AG09319 (cell line): ENCODE data around the gene DNAJC3.
"Not testable (repeated sequence)": the region's sequence is repeated elsewhere in the genome, so short reads cannot be mapped to it uniquely, and the experiment has no call there.

Source experiments
- DNase-seq: peaks from one replicate; pipeline ENCODE4 v3.0.0-alpha.2; 2010; ENCODE audit warnings: low read depth; ENCODE audit errors: extremely low read depth
- TF ChIP-seq, protein P1 (sequence below): IDR thresholded peaks from 2 replicates; pipeline ENCODE4 v1.5.1; 2011; ENCODE audit warnings: low read depth, mild to moderate bottlenecking, inconsistent platforms, low read length, moderate library complexity

Gene DNAJC3

DNA sequence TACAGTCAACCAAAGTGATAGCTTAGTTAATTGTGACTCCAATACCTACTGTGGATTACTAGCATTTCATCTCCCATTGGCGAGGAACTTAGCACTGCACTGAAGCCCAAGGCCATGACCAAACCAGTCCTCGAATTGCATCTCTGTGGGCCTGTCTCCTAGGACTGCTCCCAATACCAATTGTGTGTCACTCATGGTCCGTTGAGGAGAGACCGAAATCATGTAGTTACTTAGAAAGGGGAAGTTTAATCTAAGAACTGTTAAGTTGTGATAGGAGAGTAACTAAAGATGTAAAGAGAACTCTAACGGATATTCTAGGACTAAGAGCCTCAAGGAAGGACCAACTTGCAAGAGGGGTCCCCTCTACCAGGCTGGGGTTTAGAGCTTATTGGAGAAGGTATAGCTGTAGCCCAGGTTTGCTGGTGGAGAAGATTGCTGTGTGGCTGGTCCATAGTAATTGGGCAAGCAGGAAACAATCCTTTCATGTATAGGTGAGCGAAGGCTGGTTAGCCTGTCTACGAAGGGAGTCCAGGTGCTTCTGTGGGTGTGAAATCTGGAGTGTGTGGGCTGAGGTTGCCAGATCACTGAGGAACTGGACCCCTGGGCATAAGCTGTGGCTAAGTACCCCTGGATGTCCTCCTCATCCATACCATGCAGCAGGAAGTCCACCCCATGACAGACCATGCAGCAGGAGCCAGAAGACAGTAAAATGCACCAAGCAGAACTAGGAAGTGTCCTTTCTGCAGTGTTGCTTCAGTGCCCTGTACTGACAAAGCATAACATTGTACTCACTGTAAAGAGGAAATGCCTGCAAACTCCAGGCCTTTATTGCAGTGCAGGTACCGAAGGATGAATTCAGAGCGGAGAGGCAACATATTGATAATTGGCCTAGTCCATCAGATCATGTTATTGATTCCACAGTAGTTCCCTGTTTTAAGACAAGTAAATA is 30.8 kb downstream of the DNAJC3 start:
- TF ChIP-seq, protein P1, sequence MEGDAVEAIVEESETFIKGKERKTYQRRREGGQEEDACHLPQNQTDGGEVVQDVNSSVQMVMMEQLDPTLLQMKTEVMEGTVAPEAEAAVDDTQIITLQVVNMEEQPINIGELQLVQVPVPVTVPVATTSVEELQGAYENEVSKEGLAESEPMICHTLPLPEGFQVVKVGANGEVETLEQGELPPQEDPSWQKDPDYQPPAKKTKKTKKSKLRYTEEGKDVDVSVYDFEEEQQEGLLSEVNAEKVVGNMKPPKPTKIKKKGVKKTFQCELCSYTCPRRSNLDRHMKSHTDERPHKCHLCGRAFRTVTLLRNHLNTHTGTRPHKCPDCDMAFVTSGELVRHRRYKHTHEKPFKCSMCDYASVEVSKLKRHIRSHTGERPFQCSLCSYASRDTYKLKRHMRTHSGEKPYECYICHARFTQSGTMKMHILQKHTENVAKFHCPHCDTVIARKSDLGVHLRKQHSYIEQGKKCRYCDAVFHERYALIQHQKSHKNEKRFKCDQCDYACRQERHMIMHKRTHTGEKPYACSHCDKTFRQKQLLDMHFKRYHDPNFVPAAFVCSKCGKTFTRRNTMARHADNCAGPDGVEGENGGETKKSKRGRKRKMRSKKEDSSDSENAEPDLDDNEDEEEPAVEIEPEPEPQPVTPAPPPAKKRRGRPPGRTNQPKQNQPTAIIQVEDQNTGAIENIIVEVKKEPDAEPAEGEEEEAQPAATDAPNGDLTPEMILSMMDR, result no peak

DNA sequence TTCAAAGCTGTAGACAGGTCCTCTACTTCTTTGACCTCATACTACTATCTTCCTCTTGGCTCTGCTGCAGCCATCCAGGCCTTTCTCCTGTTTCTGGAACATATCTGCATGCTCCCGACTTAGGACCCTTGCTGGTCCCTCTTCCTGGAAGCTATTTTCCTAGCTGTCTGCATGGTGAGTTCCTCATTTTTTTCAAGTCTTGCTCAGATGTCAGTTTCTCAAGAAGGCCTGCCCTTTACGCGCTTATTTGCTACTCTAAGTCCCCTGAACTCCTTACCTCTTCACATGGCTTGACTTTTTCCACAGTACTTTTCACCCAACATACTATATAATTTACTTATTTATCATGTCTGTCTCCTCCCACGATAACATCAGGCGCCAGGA is 31.4 kb downstream of the DNAJC3 start:
- TF ChIP-seq, protein P1, result no peak

More for the DNA sequence above, 30.8 kb downstream of the DNAJC3 start:
- no peak for DNase-seq

DNA sequence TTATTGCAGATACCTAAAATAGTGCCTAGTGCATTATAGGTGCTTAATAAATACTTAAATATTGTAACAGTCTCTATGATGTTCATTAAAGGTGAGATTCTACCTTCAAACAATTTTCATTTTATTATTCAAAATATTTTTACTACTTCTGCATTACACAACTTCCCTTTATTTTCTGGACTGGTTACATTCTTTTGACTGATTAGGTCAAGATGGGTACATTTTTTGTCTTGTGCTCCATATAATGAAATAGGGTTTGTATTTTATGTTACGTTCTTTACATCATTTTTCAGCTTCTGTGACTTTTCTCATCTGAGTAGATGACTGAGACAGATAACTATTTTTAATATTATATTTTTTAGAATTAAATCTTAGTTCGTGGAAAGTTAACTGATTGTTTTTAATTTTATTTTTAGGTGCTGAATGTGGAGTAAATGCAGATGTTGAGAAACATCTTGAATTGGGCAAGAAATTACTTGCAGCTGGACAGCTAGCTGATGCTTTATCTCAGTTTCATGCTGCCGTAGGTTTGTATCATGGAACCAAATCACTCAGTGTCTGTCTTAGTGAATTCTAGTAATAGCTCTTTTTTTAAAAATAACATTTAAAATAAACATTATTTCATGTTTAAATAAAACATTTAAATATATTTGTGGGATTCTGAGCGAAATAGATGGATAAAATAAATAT is 32.0 kb downstream of the DNAJC3 start:
- no peak for DNase-seq
- TF ChIP-seq, protein P1, result no peak

More for the DNA sequence above, 31.4 kb downstream of the DNAJC3 start:
- DNase-seq, result no peak

DNA sequence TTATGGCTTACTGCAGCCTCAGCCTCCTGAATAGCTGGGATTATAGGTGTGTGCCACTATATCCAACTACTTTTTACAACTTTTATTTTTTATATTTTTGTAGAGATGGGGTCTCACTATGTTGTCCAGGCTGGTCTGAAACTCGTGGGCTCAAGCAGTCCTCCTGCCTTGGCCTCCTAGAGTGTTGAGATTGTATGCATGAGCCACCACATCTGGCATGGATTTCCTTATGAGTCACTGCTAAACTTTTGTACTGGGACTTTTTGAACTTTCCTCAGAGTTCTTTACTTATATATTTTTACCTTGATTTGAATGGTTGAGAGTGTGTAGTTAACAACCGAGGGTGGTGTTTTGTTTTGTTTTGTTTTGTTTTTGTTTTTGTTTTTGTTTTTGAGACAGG is 33.4 kb downstream of the DNAJC3 start:
- peak; percentile 23 for DNase-seq
- TF ChIP-seq, protein P1, result no peak

DNA sequence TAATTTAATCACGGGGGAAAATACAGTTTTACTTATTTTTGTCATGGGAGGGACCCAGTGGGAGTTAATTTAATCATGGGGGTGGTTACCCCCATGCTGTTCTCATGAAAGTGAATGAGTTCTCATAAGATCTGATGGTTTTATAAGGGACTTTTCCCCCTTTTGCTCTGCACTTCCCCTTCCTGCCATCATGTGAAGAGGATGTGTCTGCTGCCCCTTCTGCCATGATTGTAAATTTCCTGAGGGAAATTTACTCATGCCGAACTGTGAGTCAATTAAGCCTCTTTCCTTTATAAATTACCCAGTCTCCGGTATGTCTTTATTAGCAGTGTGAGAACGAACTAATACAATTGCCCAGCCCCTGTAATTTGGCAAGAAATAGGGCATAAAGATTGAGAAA is 35.9 kb downstream of the DNAJC3 start:
- DNase-seq, result not testable (repeated sequence)

DNA sequence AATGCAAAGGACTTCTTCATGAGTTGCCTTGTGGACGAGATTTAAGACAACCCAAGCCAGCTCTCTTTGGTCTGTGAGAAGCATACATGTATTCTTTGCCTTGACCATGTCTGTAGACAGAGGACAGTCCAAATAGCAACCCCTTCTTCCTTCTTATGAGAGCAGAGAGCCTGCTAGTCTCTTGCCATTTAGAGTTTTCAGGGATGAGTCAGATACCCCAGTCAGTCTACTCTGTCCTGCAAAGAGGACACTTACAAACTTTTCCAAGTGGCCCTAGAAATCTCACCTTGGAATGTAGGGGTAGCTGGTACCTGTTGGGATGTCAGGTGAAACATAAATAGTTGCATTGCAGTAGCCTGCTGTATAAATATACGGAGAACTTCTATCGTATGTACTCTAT is 36.7 kb downstream of the DNAJC3 start:
- TF ChIP-seq, protein P1, result no peak
- DNase-seq, result no peak

DNA sequence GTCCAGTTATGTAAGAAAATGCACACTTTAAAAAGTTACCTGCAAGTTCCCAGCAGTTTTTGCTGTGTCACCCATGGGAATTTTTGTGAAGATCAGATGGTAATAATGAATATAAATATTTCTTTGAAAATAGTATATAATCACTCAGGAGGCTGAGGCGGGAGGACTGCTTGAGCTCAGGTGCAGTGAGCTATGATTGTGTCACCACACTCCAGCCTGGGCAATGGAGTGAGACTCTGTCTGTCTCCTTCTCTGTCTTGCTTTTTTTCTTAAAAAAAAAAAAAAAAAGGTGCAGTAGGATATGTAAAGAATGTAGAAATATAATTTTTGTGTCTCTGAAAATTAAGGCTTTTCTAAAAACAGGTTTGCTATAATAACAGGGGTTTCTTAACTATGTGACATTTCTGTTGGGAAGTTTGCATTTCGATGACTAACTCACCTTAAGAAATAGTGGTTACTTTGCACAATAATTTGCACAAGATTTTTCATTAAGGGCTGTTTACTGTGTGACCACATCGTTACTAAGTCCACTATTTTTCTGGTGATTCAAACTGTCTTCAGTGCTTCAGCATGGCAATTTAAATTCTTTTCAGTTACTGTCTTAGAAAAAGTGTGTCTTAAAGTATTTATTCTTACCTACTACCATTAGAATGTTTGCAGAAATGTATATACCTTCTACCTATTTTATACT is 37.3 kb downstream of the DNAJC3 start:
- peak; percentile 49 for DNase-seq
- TF ChIP-seq, protein P1, result no peak
